ENCODE data around the gene GATA2. TPM values are rescaled to one million over a fixed set of nuclear protein-coding genes. Genes with fewer than 3 reads are reported as not detected.

GATA2 gene
- total and polyA plus RNA-seq, 2 donors (not counting 1 experiment from before 2014, with no cell fraction given), result 0.83 to 3.2 TPM

GRCh38 chr3:128472449-128473179 lies 20.4 kb downstream of the GATA2 start:
- peaks cover 31% of the 10 kb centered on the region for H3K27me3 ChIP-seq (ENCODE audit: control insufficient read depth, insufficient read depth, low read length)

GRCh38 chr3:128471720-128472119 lies 21.3 kb downstream of the GATA2 start:
- H3K27me3 ChIP-seq (ENCODE audit: control insufficient read depth, insufficient read depth, low read length), result peaks cover 31% of the 10 kb centered on the region
- no peaks in the 10 kb centered on the region for H4K20me1 ChIP-seq (ENCODE audit: control insufficient read depth, extremely low read depth, insufficient read depth, low read length)
- H3K4me1 ChIP-seq (ENCODE audit: control insufficient read depth, extremely low read depth, insufficient read depth, low read length), result no peaks in the 10 kb centered on the region
- no peaks in the 10 kb centered on the region for H3K36me3 ChIP-seq (ENCODE audit: control insufficient read depth, insufficient read depth, low read length)
- no peak for TF ChIP-seq EZH2 (IDR thresholded peaks at IDR 0.05; ENCODE audit: low read length, missing control alignments)
- TF ChIP-seq CTCF (conservative IDR thresholded peaks at IDR 0.05 in 1 of 2, IDR thresholded peaks at IDR 0.05 in 1 of 2; ENCODE audit: low read depth in 1 of 2, low read length in 2 of 2), result no peak
- H3K9me3 ChIP-seq (ENCODE audit: control insufficient read depth, insufficient read depth, low read depth, low read length), result no peaks in the 10 kb centered on the region
- H3K4me3 ChIP-seq (replicated peaks in 1 of 4; ENCODE audit: control extremely low read depth in 1 of 4, insufficient read depth in 1 of 4, low read depth in 3 of 4, low read length in 4 of 4), result no peak overlapping the region
- H3K9ac ChIP-seq (ENCODE audit: insufficient read depth, low read length), result no peak overlapping the region
- no peak overlapping the region for H3K27ac ChIP-seq (ENCODE audit: insufficient read depth, low read length)
- no peaks in the 10 kb centered on the region for H3K79me2 ChIP-seq (ENCODE audit: control insufficient read depth, insufficient read depth, low read length)
- H3K4me2 ChIP-seq (ENCODE audit: extremely low read depth, insufficient read depth, low read length), result no peak overlapping the region
- H2AFZ ChIP-seq (ENCODE audit: low read length), result no peak overlapping the region
- no peak for DNase-seq (ENCODE audit: low read depth in 2 of 2)

More at GRCh38 chr3:128472449-128473179, 20.4 kb downstream of the GATA2 start:
- no peak overlapping the region for H3K4me3 ChIP-seq (replicated peaks in 1 of 4; ENCODE audit: control extremely low read depth in 1 of 4, insufficient read depth in 1 of 4, low read depth in 3 of 4, low read length in 4 of 4)
- no peak overlapping the region for H3K9ac ChIP-seq (ENCODE audit: insufficient read depth, low read length)
- H3K9me3 ChIP-seq (ENCODE audit: control insufficient read depth, insufficient read depth, low read depth, low read length), result no peaks in the 10 kb centered on the region
- H3K79me2 ChIP-seq (ENCODE audit: control insufficient read depth, insufficient read depth, low read length), result no peaks in the 10 kb centered on the region
- no peaks in the 10 kb centered on the region for H3K4me1 ChIP-seq (ENCODE audit: control insufficient read depth, extremely low read depth, insufficient read depth, low read length)
- H4K20me1 ChIP-seq (ENCODE audit: control insufficient read depth, extremely low read depth, insufficient read depth, low read length), result no peaks in the 10 kb centered on the region
- H3K4me2 ChIP-seq (ENCODE audit: extremely low read depth, insufficient read depth, low read length), result no peak overlapping the region
- H3K36me3 ChIP-seq (ENCODE audit: control insufficient read depth, insufficient read depth, low read length), result no peaks in the 10 kb centered on the region
- no peak overlapping the region for H3K27ac ChIP-seq (ENCODE audit: insufficient read depth, low read length)
- no peak for TF ChIP-seq CTCF (conservative IDR thresholded peaks at IDR 0.05 in 1 of 2, IDR thresholded peaks at IDR 0.05 in 1 of 2; ENCODE audit: low read depth in 1 of 2, low read length in 2 of 2)
- no peak for TF ChIP-seq EZH2 (IDR thresholded peaks at IDR 0.05; ENCODE audit: low read length, missing control alignments)
- DNase-seq (ENCODE audit: low read depth in 2 of 2), result no peak
- no peak overlapping the region for H2AFZ ChIP-seq (ENCODE audit: low read length)

GRCh38 chr3:128471110-128471509 lies 21.9 kb downstream of the GATA2 start:
- no peak for TF ChIP-seq CTCF (conservative IDR thresholded peaks at IDR 0.05 in 1 of 2, IDR thresholded peaks at IDR 0.05 in 1 of 2; ENCODE audit: low read depth in 1 of 2, low read length in 2 of 2)
- no peak for TF ChIP-seq EZH2 (IDR thresholded peaks at IDR 0.05; ENCODE audit: low read length, missing control alignments)
- Histone ChIP-seq H3K4me2 (ENCODE audit: extremely low read depth, insufficient read depth, low read length) (no peak overlapping the region), H3K4me3 (replicated peaks in 1 of 4; ENCODE audit: control extremely low read depth in 1 of 4, insufficient read depth in 1 of 4, low read depth in 3 of 4, low read length in 4 of 4) (no peak overlapping the region), H3K9ac (ENCODE audit: insufficient read depth, low read length) (no peak overlapping the region), H4K20me1 (ENCODE audit: control insufficient read depth, extremely low read depth, insufficient read depth, low read length) (no peaks in the 10 kb centered on the region), H3K36me3 (ENCODE audit: control insufficient read depth, insufficient read depth, low read length) (no peaks in the 10 kb centered on the region), H3K4me1 (ENCODE audit: control insufficient read depth, extremely low read depth, insufficient read depth, low read length) (no peaks in the 10 kb centered on the region), H3K27me3 (ENCODE audit: control insufficient read depth, insufficient read depth, low read length) (peaks cover 31% of the 10 kb centered on the region), H3K79me2 (ENCODE audit: control insufficient read depth, insufficient read depth, low read length) (no peaks in the 10 kb centered on the region), H2AFZ (ENCODE audit: low read length) (no peak overlapping the region), H3K27ac (ENCODE audit: insufficient read depth, low read length) (no peak overlapping the region), H3K9me3 (ENCODE audit: control insufficient read depth, insufficient read depth, low read depth, low read length) (no peaks in the 10 kb centered on the region)
- no peak for DNase-seq (ENCODE audit: low read depth in 2 of 2)

All from fibroblast of lung (primary cell).